GM19324 (cell line): ENCODE measurements around the gene BAX.

Experiments
- ATAC-seq: cut with Tn5 transposase; IDR thresholded peaks from one replicate; pipeline ENCODE4 v1.9.1; 2021; ENCODE audit warnings: mild to moderate bottlenecking, moderate library complexity; ENCODE audit not compliant: unreplicated experiment, low FRiP score

BAX gene

GRCh38 chr19:49009828-49010227, 55.2 kb downstream of the BAX start:
- no peak for ATAC-seq

- no peak for ATAC-seq
These were observed 55.8 kb downstream of the BAX start for GRCh38 chr19:49010453-49010852.

- no peak for ATAC-seq
These were observed 56.5 kb downstream of the BAX start for GRCh38 chr19:49011194-49011593.
